Activated CD8-positive, alpha-beta T cell treated with anti-CD3 and anti-CD28 coated beads for 36 hours (primary cell): ENCODE data around the gene KAZN. TPM values are rescaled to one million over a fixed set of nuclear protein-coding genes. Genes with fewer than 3 reads are reported as not detected.

Experiments
- ATAC-seq: fragments of 200-7000 bp; cut with Tn5 transposase; one replicate; pipeline ENCODE4 v1.10.0; 2021; ENCODE audit warnings: mild to moderate bottlenecking, moderate library complexity
- CTCF ChIA-PET: fragments of 350-600 bp; sonication (Branson Sonifier 250); formaldehyde crosslinking; loops from one replicate; lab custom pipeline; 2021; ENCODE audit warnings: antibody characterized with exemption; lab: Charles Lee
- POLR2A ChIA-PET: fragments of 350-600 bp; sonication (Branson Sonifier 250); formaldehyde crosslinking; loops from one replicate; lab custom pipeline; 2021; ENCODE audit warnings: antibody characterized with exemption; lab: Charles Lee
- DNase-seq: peaks from one replicate; pipeline ENCODE4 v3.0.0-alpha.2; 2020
- H3K27ac Mint-ChIP-seq: one replicate; pipeline ENCODE4 v1.8.0; 2021; ENCODE audit warnings: mild to moderate bottlenecking, mixed read lengths
- H3K27me3 Mint-ChIP-seq: one replicate; pipeline ENCODE4 v1.8.0; 2021; ENCODE audit warnings: mixed read lengths
- H3K36me3 Mint-ChIP-seq: one replicate; pipeline ENCODE4 v1.8.0; 2021; ENCODE audit warnings: low read depth, mixed read lengths
- H3K4me1 Mint-ChIP-seq: one replicate; pipeline ENCODE4 v1.8.0; 2021; ENCODE audit warnings: low read depth, mixed read lengths
- H3K4me3 Mint-ChIP-seq: one replicate; pipeline ENCODE4 v1.8.0; 2021; ENCODE audit warnings: mild to moderate bottlenecking, moderate library complexity, mixed read lengths
- H3K9me3 Mint-ChIP-seq: one replicate; pipeline ENCODE4 v1.8.0; 2021; ENCODE audit warnings: mixed read lengths
- CTCF ChIP-seq: fragments of 200-600 bp; IDR thresholded peaks from one replicate; pipeline ENCODE4 v1.8.0; 2022; ENCODE audit warnings: antibody characterized with exemption, mild to moderate bottlenecking
- intact Hi-C: fragments of 100-400 bp; cut with micrococcal nuclease; formaldehyde crosslinking; loops from one replicate; pipeline ENCODE4 v1.10.0; 2022
- total RNA-seq, 2 experiments: library from RNA; stranded (reverse); gene quantifications; one replicate each; pipeline ENCODE4 v1.2.3, GENCODE V29; 2021

The KAZN gene
- total RNA-seq, 2 experiments from 2014 or later = 1.7 to 1.9 TPM

GRCh38 chr1:14919289-14919688 is 320.8 kb downstream of the KAZN start:
- H3K4me1 Mint-ChIP-seq = peaks cover 3% of the 10 kb centered on the region
- no peak overlapping the region for H3K27ac Mint-ChIP-seq
- intact Hi-C loops = loop anchor here (10.0 kb wide), 1 partner anchor 106 kb away; no protein-coding TSS in a partner anchor
- H3K4me3 Mint-ChIP-seq = no peak overlapping the region
- H3K36me3 Mint-ChIP-seq = no peaks in the 10 kb centered on the region
- no peaks in the 10 kb centered on the region for H3K9me3 Mint-ChIP-seq
- DNase-seq = no peak
- ChIA-PET CTCF (no interaction called here), POLR2A (no interaction called here)
- no peak for TF ChIP-seq CTCF
- peaks cover 10% of the 10 kb centered on the region for H3K27me3 Mint-ChIP-seq
- no peak for ATAC-seq

- POLR2A ChIA-PET = no interaction called here
- CTCF ChIA-PET = no interaction called here
- intact Hi-C loops = loop anchor here (10.0 kb wide), 1 partner anchor 105 kb away; no protein-coding TSS in a partner anchor
- DNase-seq = no peak
- no peak for TF ChIP-seq CTCF
- Mint-ChIP-seq H3K27me3 (peaks cover 10% of the 10 kb centered on the region), H3K4me1 (peaks cover 3% of the 10 kb centered on the region), H3K36me3 (no peaks in the 10 kb centered on the region), H3K27ac (no peak overlapping the region), H3K4me3 (no peak overlapping the region), H3K9me3 (no peaks in the 10 kb centered on the region)
- no peak for ATAC-seq
These were observed 321.3 kb downstream of the KAZN start for GRCh38 chr1:14919751-14920150.

DNA sequence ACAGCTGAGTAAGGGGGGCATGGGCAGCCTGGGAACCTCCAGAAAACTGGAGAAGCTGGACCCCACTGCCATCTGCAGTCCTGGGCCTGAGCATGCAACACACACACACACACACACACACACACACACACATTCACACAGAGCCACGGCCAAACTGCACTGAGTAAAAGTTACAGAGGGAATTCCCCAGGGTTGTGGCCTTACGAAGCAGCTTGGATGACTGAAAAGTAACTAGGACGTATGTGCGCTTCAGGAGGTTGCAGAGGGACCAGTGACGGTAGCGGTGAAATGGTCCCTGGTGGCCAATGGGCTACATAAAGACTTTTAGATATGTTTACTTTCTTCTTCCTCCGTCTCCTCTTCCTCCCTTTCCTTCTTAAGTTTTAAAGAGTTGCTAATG is 322.6 kb downstream of the KAZN start:
- peaks cover 7% of the 10 kb centered on the region for H3K4me1 Mint-ChIP-seq
- ChIA-PET POLR2A (no interaction called here), CTCF (no interaction called here)
- intact Hi-C loops = no loop called here
- no peak overlapping the region for H3K4me3 Mint-ChIP-seq
- H3K9me3 Mint-ChIP-seq = no peaks in the 10 kb centered on the region
- DNase-seq (no peak), ATAC-seq (no peak)
- H3K36me3 Mint-ChIP-seq = no peaks in the 10 kb centered on the region
- peaks cover 22% of the 10 kb centered on the region for H3K27me3 Mint-ChIP-seq
- no peak for TF ChIP-seq CTCF
- H3K27ac Mint-ChIP-seq = no peak overlapping the region

- H3K27me3 Mint-ChIP-seq = peaks cover 39% of the 10 kb centered on the region
- ChIA-PET POLR2A (no interaction called here), CTCF (interaction anchor here (1.3 kb wide), 1 partner anchor 104 kb away, joined by 3 read pairs; no protein-coding TSS in a partner anchor)
- TF ChIP-seq CTCF = no peak
- H3K27ac Mint-ChIP-seq = no peak overlapping the region
- ATAC-seq = no peak
- H3K9me3 Mint-ChIP-seq = no peaks in the 10 kb centered on the region
- H3K4me1 Mint-ChIP-seq = peaks cover 7% of the 10 kb centered on the region
- H3K4me3 Mint-ChIP-seq = peak overlapping the region; percentile 60
- no peak for DNase-seq
- H3K36me3 Mint-ChIP-seq = no peaks in the 10 kb centered on the region
- intact Hi-C loops = no loop called here
These were observed 324.6 kb downstream of the KAZN start for GRCh38 chr1:14922942-14923726.

GRCh38 chr1:14923727-14924452 is 325.4 kb downstream of the KAZN start:
- intact Hi-C loops = no loop called here
- peak overlapping the region; percentile 60 for H3K4me3 Mint-ChIP-seq
- no peak for TF ChIP-seq CTCF
- ChIA-PET POLR2A (no interaction called here), CTCF (no interaction called here)
- H3K9me3 Mint-ChIP-seq = no peaks in the 10 kb centered on the region
- no peaks in the 10 kb centered on the region for H3K36me3 Mint-ChIP-seq
- H3K27ac Mint-ChIP-seq = no peak overlapping the region
- H3K27me3 Mint-ChIP-seq = peaks cover 43% of the 10 kb centered on the region
- peak; percentile 27 for DNase-seq
- ATAC-seq = peak; percentile 78
- peaks cover 7% of the 10 kb centered on the region for H3K4me1 Mint-ChIP-seq
